Measurements from ENCODE around the gene CARM1. TPM values are rescaled to one million over a fixed set of nuclear protein-coding genes. Genes with fewer than 3 reads are reported as not detected.

Gene CARM1
- total and polyA plus RNA-seq, 8 donors = 34.4 to 54.1 (median 41.6) TPM

- Histone ChIP-seq H3K4me3 (no peak overlapping the region), H3K27me3 (no peaks in the 10 kb centered on the region), H3K36me3 (peaks cover 0 to 59% of the 10 kb centered on the region in 2 donors), H3K9me3 (no peaks in the 10 kb centered on the region), H3K27ac (no peak overlapping the region), H3K4me1 (peaks cover 10 to 18% of the 10 kb centered on the region in 2 donors)
- intact Hi-C loops (cut with DNase I) = no loop called here
- TF ChIP-seq CTCF (IDR thresholded peaks at IDR 0.05) = no peak
- no peak for ATAC-seq
- DNase-seq = no peak
Observed at GRCh38 chr19:10924597-10924996, 53.2 kb downstream of the CARM1 start.

GRCh38 chr19:10927730-10928562 lies 56.6 kb downstream of the CARM1 start:
- Histone ChIP-seq H3K4me3 (peak overlapping the region; percentile 89 to 98), H3K27ac (peak overlapping the region; percentile 71 to 77), H3K4me1 (peaks cover 15 to 39% of the 10 kb centered on the region in 2 donors), H3K36me3 (peaks cover 0 to 36% of the 10 kb centered on the region in 2 donors), H3K27me3 (no peaks in the 10 kb centered on the region), H3K9me3 (no peaks in the 10 kb centered on the region)
- no peak for DNase-seq
- peak; percentile 3 for ATAC-seq
- TF ChIP-seq CTCF (IDR thresholded peaks at IDR 0.05) = no peak
- intact Hi-C loops (cut with DNase I) = no loop called here

GRCh38 chr19:10928563-10929401 lies 57.4 kb downstream of the CARM1 start, which contains the start of the genes TIMM29 and YIPF2:
Gene TIMM29 (plus strand): TSS chr19:10928811. CDS start chr19:10928823, 12 bp downstream.
Gene YIPF2 (minus strand): TSS chr19:10928639. CDS start chr19:10928410, 229 bp downstream.
- no peaks in the 10 kb centered on the region for H3K9me3 ChIP-seq
- H3K27ac ChIP-seq = peak within 1 kb of the TSS; percentile 71 to 77
- H3K36me3 ChIP-seq = peaks cover 0 to 28% of the 10 kb centered on the region in 2 donors
- DNase-seq (peak; percentile 95 to 99 (median 97)), ATAC-seq (peak; percentile 93)
- no peak for TF ChIP-seq CTCF (IDR thresholded peaks at IDR 0.05)
- intact Hi-C loops (cut with DNase I) = no loop called here
- peaks cover 15 to 39% of the 10 kb centered on the region in 2 donors for H3K4me1 ChIP-seq
- H3K27me3 ChIP-seq = no peaks in the 10 kb centered on the region
- peak within 1 kb of the TSS; percentile 89 to 98 for H3K4me3 ChIP-seq

- peak; percentile 2 for ATAC-seq
- intact Hi-C loops (cut with DNase I) = no loop called here
Observed at GRCh38 chr19:10929402-10929794, 58.0 kb downstream of the CARM1 start.

More at GRCh38 chr19:10929402-10929794, 58.0 kb downstream of the CARM1 start:
- Histone ChIP-seq H3K4me1 (peaks cover 15 to 39% of the 10 kb centered on the region in 2 donors), H3K4me3 (peak overlapping the region; percentile 89 to 98), H3K27ac (peak overlapping the region in 1 of 2 donors; percentile 77), H3K27me3 (no peaks in the 10 kb centered on the region), H3K9me3 (no peaks in the 10 kb centered on the region), H3K36me3 (peaks cover 0 to 22% of the 10 kb centered on the region in 2 donors)
- peak in 1 of 4 donors; percentile 80 for DNase-seq
- TF ChIP-seq CTCF (IDR thresholded peaks at IDR 0.05) = no peak
